Spleen (tissue), 7 donors: Measurements from ENCODE around the gene SSTR3.

Source experiments
- POLR2A ChIP-seq, 3 donors: fragments of 450-650 bp; IDR thresholded peaks; one replicate each; pipeline ENCODE4 v1.5.1; 2017; ENCODE audit warnings: antibody characterized with exemption in 3 of 3, mild to moderate bottlenecking in 1 of 3
- POLR2AphosphoS5 ChIP-seq, 3 donors: sonication (generic); formaldehyde crosslinking; IDR thresholded peaks; one replicate each; pipeline ENCODE4 v1.5.1; 2017; ENCODE audit warnings: antibody characterized with exemption in 3 of 3
- TF ChIP-seq, protein P1 (sequence below), 11 experiments: fragments of 200-600 bp in 7 of 11; fragments of 450-650 bp in 4 of 11; sonication (generic) in 4 of 11; IDR thresholded peaks in 8 of 11; conservative IDR thresholded peaks in 3 of 11; 1 replicate in 7 of 11; 2 replicates in 4 of 11; pipeline versions ENCODE4 v1.4.0 to v1.8.0; 2016 to 2021; ENCODE audit warnings: antibody characterized with exemption in 11 of 11, inconsistent platforms in 4 of 11, mild to moderate bottlenecking in 1 of 11
- donor health status: DM: no; HTN: no; CAD: no; lungs with moderate emphysema.
- donor health status: DM: no; HTN: no; CAD: no.
- donor health status: DM: no; HTN: no; CAD: no.

GRCh38 chr22:37218399-37218770 lies 6.1 kb upstream of the SSTR3 start:
- TF ChIP-seq POLR2AphosphoS5 (IDR thresholded peaks at IDR 0.05) (no peak), POLR2A (IDR thresholded peaks at IDR 0.05) (no peak)
- TF ChIP-seq, protein P1, sequence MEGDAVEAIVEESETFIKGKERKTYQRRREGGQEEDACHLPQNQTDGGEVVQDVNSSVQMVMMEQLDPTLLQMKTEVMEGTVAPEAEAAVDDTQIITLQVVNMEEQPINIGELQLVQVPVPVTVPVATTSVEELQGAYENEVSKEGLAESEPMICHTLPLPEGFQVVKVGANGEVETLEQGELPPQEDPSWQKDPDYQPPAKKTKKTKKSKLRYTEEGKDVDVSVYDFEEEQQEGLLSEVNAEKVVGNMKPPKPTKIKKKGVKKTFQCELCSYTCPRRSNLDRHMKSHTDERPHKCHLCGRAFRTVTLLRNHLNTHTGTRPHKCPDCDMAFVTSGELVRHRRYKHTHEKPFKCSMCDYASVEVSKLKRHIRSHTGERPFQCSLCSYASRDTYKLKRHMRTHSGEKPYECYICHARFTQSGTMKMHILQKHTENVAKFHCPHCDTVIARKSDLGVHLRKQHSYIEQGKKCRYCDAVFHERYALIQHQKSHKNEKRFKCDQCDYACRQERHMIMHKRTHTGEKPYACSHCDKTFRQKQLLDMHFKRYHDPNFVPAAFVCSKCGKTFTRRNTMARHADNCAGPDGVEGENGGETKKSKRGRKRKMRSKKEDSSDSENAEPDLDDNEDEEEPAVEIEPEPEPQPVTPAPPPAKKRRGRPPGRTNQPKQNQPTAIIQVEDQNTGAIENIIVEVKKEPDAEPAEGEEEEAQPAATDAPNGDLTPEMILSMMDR (IDR thresholded peaks at IDR 0.05 in 8 of 11, conservative IDR thresholded peaks at IDR 0.05 in 3 of 11), result no peak
